DND-41 (cell line): Measurements from ENCODE around the gene PUS7.

Experiments used
- ATAC-seq: fragments of 200-7000 bp; cut with Tn5 transposase; 3 replicates; pipeline ENCODE4 v1.9.1; 2021; ENCODE audit warnings: low read depth; ENCODE audit not compliant: insufficient read depth
- DNase-seq: peaks from one replicate; pipeline ENCODE4 v3.0.0-alpha.2; 2020
- H2AFZ ChIP-seq: 2 replicates; pipeline ENCODE4 v1.6.0; 2012; ENCODE audit warnings: low read depth, low read length
- H3K27ac ChIP-seq: 2 replicates; pipeline ENCODE4 v1.5.1; 2012; ENCODE audit warnings: low read length, inconsistent platforms
- H3K27me3 ChIP-seq: fragments of 200-600 bp; sonication (generic); 2 replicates; pipeline ENCODE4 v1.6.0; 2012; ENCODE audit warnings: low read length, mild to moderate bottlenecking, inconsistent platforms; ENCODE audit not compliant: insufficient read depth, poor library complexity
- H3K36me3 ChIP-seq: 2 replicates; pipeline ENCODE4 v1.5.1; 2012; ENCODE audit warnings: low read length, inconsistent platforms; ENCODE audit not compliant: insufficient read depth
- H3K4me1 ChIP-seq: 2 replicates; pipeline ENCODE4 v1.5.1; 2012; ENCODE audit warnings: mild to moderate bottlenecking, low read length; ENCODE audit not compliant: insufficient read depth
- H3K4me2 ChIP-seq: 2 replicates; pipeline ENCODE4 v1.6.0; 2012; ENCODE audit warnings: mild to moderate bottlenecking, moderate library complexity, low read length, inconsistent platforms; ENCODE audit not compliant: insufficient read depth
- H3K4me3 ChIP-seq, 2 experiments: fragments of 200-600 bp in 1 of 2; shearing (Covaris generic) in 1 of 2; 2 replicates each; pipeline ENCODE4 v1.5.1; 2012 to 2016; ENCODE audit warnings: inconsistent platforms in 2 of 2, low read length in 2 of 2, mild to moderate bottlenecking in 2 of 2, low read depth in 1 of 2, moderate library complexity in 1 of 2
- H3K79me2 ChIP-seq: 2 replicates; pipeline ENCODE4 v1.6.0; 2012; ENCODE audit warnings: low read length, inconsistent platforms; ENCODE audit not compliant: insufficient read depth
- H3K9ac ChIP-seq: 2 replicates; pipeline ENCODE4 v1.6.0; 2012; ENCODE audit warnings: low read depth, mild to moderate bottlenecking, inconsistent platforms, low read length, moderate library complexity
- H3K9me3 ChIP-seq: 2 replicates; pipeline ENCODE4 v1.5.1; 2012; ENCODE audit warnings: low read length, moderate library complexity, mild to moderate bottlenecking, inconsistent platforms; ENCODE audit not compliant: insufficient read depth, severe bottlenecking
- H4K20me1 ChIP-seq: 2 replicates; pipeline ENCODE4 v1.6.0; 2012; ENCODE audit warnings: low read length; ENCODE audit not compliant: insufficient read depth
- CTCF ChIP-seq: IDR thresholded peaks from 2 replicates; pipeline ENCODE4 v1.5.1; 2012; ENCODE audit warnings: borderline replicate concordance, low read length, moderate library complexity, mild to moderate bottlenecking; ENCODE audit not compliant: poor library complexity, severe bottlenecking; ENCODE audit errors: extremely low read depth
- EZH2 ChIP-seq: IDR thresholded peaks from 3 replicates; pipeline ENCODE4 v1.6.1; 2012; ENCODE audit warnings: borderline replicate concordance, low read depth, mild to moderate bottlenecking, moderate library complexity, low read length, inconsistent platforms; ENCODE audit not compliant: severe bottlenecking

The PUS7 gene

GRCh38 chr7:105532709-105533460 lies 10.8 kb upstream of the PUS7 start:
- Histone ChIP-seq H3K36me3 (peaks cover 25% of the 10 kb centered on the region), H2AFZ (peak overlapping the region; percentile 99), H3K4me3 (peak overlapping the region; percentile 84 to 95; a peak in 3 of 4 replicates), H4K20me1 (no peaks in the 10 kb centered on the region), H3K4me1 (peaks cover 32% of the 10 kb centered on the region), H3K9ac (peak overlapping the region; percentile 86), H3K27ac (peak overlapping the region; percentile 89), H3K27me3 (no peaks in the 10 kb centered on the region), H3K4me2 (peak overlapping the region; percentile 74), H3K9me3 (no peaks in the 10 kb centered on the region), H3K79me2 (peaks cover 27% of the 10 kb centered on the region)
- TF ChIP-seq EZH2 (no peak), CTCF (no peak)
- ATAC-seq: no peak
- DNase-seq: no peak

DNA sequence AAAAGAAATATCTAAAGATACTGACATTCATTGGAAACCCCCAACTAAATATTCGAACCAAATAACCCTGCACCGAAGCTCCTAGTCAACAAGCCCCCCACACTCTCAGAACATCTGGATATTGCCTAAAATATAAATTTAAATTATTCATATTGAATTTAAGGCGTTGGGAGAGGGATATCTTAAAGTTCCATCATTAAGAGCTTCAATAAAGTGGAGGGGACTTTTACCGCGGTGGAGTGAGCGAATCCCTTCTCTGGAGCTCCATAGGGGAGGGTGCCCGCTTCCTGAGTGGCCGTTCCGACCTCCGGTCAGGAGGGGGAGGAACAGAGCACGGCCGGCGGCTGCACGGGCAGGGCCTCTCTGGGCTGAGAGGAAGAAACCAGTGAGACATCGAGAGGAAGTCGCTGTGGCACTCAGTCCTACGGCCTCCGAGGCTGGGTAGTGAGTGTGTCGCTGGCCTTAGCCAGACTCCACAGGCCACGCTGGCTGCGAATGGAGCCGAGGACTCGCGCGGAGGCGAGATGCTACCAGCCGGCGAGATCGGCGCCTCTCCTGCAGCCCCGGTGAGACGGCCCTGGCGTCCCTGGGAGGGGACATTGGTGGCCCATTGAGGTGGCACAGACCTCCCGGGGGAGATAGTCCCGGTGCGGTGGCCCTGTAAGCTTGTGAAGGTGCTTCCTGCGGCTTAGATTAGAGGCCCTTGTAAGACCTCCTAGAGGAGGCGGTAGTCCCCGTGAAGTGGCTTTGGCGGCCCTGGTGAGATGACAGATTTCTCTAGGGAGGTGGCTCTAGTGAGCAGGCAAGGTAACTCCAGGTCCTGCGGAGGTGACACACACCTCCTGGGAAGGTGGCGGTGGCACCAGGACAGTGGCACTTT lies 10.0 kb upstream of the PUS7 start, which contains the start of gene RINT1:
Gene RINT1 (plus strand): TSS at position 410 of the 880 bp plus-strand sequence. CDS start 115 bp downstream, at position 525.
- H3K9me3 ChIP-seq: no peaks in the 10 kb centered on the region
- no peaks in the 10 kb centered on the region for H4K20me1 ChIP-seq
- peaks cover 19% of the 10 kb centered on the region for H3K36me3 ChIP-seq
- H3K4me1 ChIP-seq: peaks cover 32% of the 10 kb centered on the region
- H2AFZ ChIP-seq: peak within 1 kb of the TSS; percentile 99
- peak within 1 kb of the TSS; percentile 89 for H3K27ac ChIP-seq
- H3K27me3 ChIP-seq: no peaks in the 10 kb centered on the region
- no peak for TF ChIP-seq EZH2
- peak; percentile 95 for TF ChIP-seq CTCF
- H3K4me3 ChIP-seq: peak within 1 kb of the TSS; percentile 84 to 95
- peak within 1 kb of the TSS; percentile 74 for H3K4me2 ChIP-seq
- H3K79me2 ChIP-seq: peaks cover 27% of the 10 kb centered on the region
- peak; percentile 94 for DNase-seq
- H3K9ac ChIP-seq: peak within 1 kb of the TSS; percentile 86
- ATAC-seq: peak; percentile 97

GRCh38 chr7:105530546-105530945 lies 8.5 kb upstream of the PUS7 start:
- Histone ChIP-seq H3K9ac (peak overlapping the region; percentile 86), H3K9me3 (no peaks in the 10 kb centered on the region), H4K20me1 (no peaks in the 10 kb centered on the region), H3K36me3 (peaks cover 11% of the 10 kb centered on the region), H3K4me1 (peaks cover 32% of the 10 kb centered on the region), H3K27ac (no peak overlapping the region), H3K27me3 (no peaks in the 10 kb centered on the region), H3K4me2 (peak overlapping the region; percentile 74), H2AFZ (peak overlapping the region; percentile 99), H3K79me2 (peaks cover 27% of the 10 kb centered on the region), H3K4me3 (peak overlapping the region in 1 of 2 experiments; percentile 95; a peak in 2 of 4 replicates)
- ATAC-seq (no peak), DNase-seq (no peak)
- TF ChIP-seq CTCF: no peak
- no peak for TF ChIP-seq EZH2
